ENCODE results near the gene GOLGA3.

The GOLGA3 gene

GRCh38 chr12:132837693-132838409, 9.2 kb upstream of the GOLGA3 start:
- TF ChIP-seq TAF1 (IDR thresholded peaks at IDR 0.05; ENCODE audit: borderline replicate concordance, insufficient read depth, low read length) (no peak), FOXP2 (optimal IDR thresholded peaks at IDR 0.05; ENCODE audit: borderline replicate concordance, extremely low read depth, extremely low read length, insufficient read depth) (no peak), POLR2AphosphoS5 (IDR thresholded peaks at IDR 0.05; ENCODE audit: low read depth, low read length) (no peak), SIN3A (IDR thresholded peaks at IDR 0.05; ENCODE audit: borderline replicate concordance, insufficient read depth, low read length) (no peak)
- TF ChIP-seq, protein P1, sequence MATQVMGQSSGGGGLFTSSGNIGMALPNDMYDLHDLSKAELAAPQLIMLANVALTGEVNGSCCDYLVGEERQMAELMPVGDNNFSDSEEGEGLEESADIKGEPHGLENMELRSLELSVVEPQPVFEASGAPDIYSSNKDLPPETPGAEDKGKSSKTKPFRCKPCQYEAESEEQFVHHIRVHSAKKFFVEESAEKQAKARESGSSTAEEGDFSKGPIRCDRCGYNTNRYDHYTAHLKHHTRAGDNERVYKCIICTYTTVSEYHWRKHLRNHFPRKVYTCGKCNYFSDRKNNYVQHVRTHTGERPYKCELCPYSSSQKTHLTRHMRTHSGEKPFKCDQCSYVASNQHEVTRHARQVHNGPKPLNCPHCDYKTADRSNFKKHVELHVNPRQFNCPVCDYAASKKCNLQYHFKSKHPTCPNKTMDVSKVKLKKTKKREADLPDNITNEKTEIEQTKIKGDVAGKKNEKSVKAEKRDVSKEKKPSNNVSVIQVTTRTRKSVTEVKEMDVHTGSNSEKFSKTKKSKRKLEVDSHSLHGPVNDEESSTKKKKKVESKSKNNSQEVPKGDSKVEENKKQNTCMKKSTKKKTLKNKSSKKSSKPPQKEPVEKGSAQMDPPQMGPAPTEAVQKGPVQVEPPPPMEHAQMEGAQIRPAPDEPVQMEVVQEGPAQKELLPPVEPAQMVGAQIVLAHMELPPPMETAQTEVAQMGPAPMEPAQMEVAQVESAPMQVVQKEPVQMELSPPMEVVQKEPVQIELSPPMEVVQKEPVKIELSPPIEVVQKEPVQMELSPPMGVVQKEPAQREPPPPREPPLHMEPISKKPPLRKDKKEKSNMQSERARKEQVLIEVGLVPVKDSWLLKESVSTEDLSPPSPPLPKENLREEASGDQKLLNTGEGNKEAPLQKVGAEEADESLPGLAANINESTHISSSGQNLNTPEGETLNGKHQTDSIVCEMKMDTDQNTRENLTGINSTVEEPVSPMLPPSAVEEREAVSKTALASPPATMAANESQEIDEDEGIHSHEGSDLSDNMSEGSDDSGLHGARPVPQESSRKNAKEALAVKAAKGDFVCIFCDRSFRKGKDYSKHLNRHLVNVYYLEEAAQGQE (IDR thresholded peaks at IDR 0.05; ENCODE audit: insufficient read depth in 1 of 2, low read depth in 2 of 2, low read length in 2 of 2): no peak

DNA sequence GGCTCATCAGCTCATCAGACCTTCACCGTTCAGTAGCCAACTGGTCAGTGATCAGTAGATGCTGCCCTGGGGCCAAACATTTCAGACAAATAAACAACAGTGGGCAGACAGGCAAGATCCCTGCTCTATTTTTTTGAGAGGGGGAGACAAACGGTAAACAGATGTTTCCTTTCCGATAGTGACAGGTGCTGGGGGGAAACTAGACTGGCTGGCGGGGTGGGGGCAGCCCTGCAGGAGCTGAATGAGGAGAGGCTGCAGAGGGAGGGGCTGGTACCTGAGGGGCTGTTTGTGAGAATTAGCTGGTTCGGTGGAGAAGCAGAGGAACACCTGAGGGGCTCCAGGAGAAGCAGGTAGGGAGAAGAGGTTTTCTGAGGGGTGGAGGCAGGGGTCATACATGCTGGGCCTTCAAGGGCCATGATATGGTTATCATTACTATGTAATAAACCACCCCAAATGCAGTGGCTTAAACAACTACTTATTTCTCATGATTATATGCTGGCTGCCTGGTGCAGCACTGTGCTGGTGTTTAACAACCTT, 8.2 kb upstream of the GOLGA3 start:
- TF ChIP-seq FOXP2 (optimal IDR thresholded peaks at IDR 0.05; ENCODE audit: borderline replicate concordance, extremely low read depth, extremely low read length, insufficient read depth) (no peak), TAF1 (IDR thresholded peaks at IDR 0.05; ENCODE audit: borderline replicate concordance, insufficient read depth, low read length) (no peak), SIN3A (IDR thresholded peaks at IDR 0.05; ENCODE audit: borderline replicate concordance, insufficient read depth, low read length) (no peak), POLR2AphosphoS5 (IDR thresholded peaks at IDR 0.05; ENCODE audit: low read depth, low read length) (no peak)
- TF ChIP-seq, protein P1 (IDR thresholded peaks at IDR 0.05; ENCODE audit: insufficient read depth in 1 of 2, low read depth in 2 of 2, low read length in 2 of 2): no peak

DNA sequence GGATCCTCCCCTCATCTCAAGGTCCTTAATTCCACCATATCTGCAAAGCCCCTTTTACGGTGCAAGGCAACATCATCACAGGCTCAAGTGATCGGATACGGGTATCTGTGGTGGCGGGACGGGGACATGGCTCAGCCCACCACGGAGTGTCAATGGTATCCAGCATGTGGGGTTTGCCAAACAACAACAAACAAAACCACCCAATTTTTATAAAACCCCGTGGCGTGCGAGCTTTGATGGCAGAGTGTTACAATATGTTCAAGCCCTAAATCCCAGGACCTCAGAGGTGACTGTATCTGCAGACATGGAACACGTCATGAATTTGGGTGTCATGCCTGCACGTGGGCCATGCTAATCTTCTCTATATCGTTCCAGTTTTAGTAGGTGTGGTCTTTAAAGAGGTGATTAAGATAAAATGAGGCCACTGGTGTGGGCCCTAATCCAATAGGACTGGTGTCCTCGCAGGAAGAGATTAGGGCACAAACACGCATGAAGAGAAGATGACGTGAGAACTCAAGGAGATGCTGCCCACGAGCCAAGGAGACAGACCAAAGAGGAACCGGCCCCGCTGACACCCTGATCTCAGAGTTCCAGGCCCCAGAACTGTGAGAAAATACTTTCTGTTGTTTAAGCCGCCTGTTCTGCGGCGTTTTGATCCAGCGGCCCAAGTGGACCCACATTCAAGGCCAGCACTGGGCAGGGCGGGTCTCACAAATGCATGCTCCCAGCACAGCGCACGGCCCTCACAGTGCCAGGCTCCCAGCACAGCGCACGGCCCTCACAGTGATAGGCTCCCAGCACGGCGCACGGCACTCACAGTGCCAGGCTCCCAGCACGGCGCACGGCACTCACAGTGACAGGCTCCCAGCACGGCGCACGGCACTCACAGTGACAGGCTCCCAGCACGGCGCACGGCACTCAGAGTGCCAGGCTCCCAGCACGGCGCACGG, 6.7 kb upstream of the GOLGA3 start:
- TF ChIP-seq FOXP2 (optimal IDR thresholded peaks at IDR 0.05; ENCODE audit: borderline replicate concordance, extremely low read depth, extremely low read length, insufficient read depth) (no peak), TAF1 (IDR thresholded peaks at IDR 0.05; ENCODE audit: borderline replicate concordance, insufficient read depth, low read length) (no peak)

DNA sequence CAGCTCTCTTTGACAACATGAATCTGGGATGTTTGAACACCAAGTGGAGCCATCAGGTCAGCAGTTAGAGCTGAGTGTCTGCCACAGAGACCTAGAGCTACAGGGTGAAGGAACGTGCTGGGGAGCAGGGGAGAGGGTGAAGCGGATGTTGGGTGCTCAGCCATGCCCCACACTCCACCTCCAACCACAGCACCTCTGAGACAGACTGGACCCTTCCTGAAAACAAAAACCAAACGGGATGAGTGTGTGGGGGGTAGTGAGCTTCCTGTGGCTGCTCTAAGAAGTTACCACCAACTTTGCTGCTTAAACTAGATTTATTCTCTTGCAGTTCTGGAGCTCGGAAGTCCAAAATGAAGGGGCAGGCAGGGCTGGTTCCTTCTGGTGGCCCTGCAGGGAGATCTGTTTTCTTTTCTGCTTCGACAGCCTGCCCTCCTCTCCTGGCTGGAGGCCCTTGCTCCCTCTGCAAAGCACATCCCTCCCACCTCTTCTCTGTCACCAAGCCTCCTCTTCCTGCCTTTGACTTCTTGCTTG, 5.6 kb upstream of the GOLGA3 start:
- TF ChIP-seq SIN3A (IDR thresholded peaks at IDR 0.05; ENCODE audit: borderline replicate concordance, insufficient read depth, low read length) (no peak), FOXP2 (optimal IDR thresholded peaks at IDR 0.05; ENCODE audit: borderline replicate concordance, extremely low read depth, extremely low read length, insufficient read depth) (no peak), TAF1 (IDR thresholded peaks at IDR 0.05; ENCODE audit: borderline replicate concordance, insufficient read depth, low read length) (no peak), POLR2AphosphoS5 (IDR thresholded peaks at IDR 0.05; ENCODE audit: low read depth, low read length) (no peak)
- TF ChIP-seq, protein P1 (IDR thresholded peaks at IDR 0.05; ENCODE audit: insufficient read depth in 1 of 2, low read depth in 2 of 2, low read length in 2 of 2): no peak

DNA sequence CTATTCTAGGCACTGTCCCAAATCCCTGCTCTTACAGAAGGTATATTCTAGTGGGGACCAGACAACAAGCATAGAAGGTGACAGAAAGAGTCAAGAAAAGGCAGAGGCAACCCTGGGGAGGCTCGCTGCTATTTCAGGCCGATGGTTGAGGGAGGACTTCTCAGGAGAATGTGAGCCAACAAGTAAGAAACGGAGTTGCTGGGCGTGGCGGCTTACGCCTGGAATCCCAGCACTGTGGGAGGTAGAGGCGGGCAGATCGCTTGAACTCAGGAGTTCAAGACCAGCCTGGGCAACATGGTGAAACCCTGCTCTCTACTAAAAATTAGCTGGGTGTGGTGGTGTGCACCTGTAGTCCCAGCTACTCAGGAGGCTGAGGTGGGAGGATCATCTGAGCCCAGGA, 4.7 kb upstream of the GOLGA3 start:
- TF ChIP-seq FOXP2 (optimal IDR thresholded peaks at IDR 0.05; ENCODE audit: borderline replicate concordance, extremely low read depth, extremely low read length, insufficient read depth) (no peak), TAF1 (IDR thresholded peaks at IDR 0.05; ENCODE audit: borderline replicate concordance, insufficient read depth, low read length) (no peak)

Measured in PFSK-1 (cell line).